Activated CD8-positive, alpha-beta T cell treated with anti-CD3 and anti-CD28 coated beads for 36 hours (primary cell): Measurements from ENCODE around the gene CLEC2L. TPM values are rescaled to one million over a fixed set of nuclear protein-coding genes. Genes with fewer than 3 reads are reported as not detected.

Source experiments
- ATAC-seq: fragments of 200-7000 bp; cut with Tn5 transposase; one replicate; pipeline ENCODE4 v1.10.0; 2021; ENCODE audit warnings: mild to moderate bottlenecking, moderate library complexity
- CTCF ChIA-PET: fragments of 350-600 bp; sonication (Branson Sonifier 250); formaldehyde crosslinking; loops from one replicate; lab custom pipeline; 2021; ENCODE audit warnings: antibody characterized with exemption; lab: Charles Lee
- POLR2A ChIA-PET: fragments of 350-600 bp; sonication (Branson Sonifier 250); formaldehyde crosslinking; loops from one replicate; lab custom pipeline; 2021; ENCODE audit warnings: antibody characterized with exemption; lab: Charles Lee
- DNase-seq: peaks from one replicate; pipeline ENCODE4 v3.0.0-alpha.2; 2020
- H3K27ac Mint-ChIP-seq: one replicate; pipeline ENCODE4 v1.8.0; 2021; ENCODE audit warnings: mild to moderate bottlenecking, mixed read lengths
- H3K27me3 Mint-ChIP-seq: one replicate; pipeline ENCODE4 v1.8.0; 2021; ENCODE audit warnings: mixed read lengths
- H3K36me3 Mint-ChIP-seq: one replicate; pipeline ENCODE4 v1.8.0; 2021; ENCODE audit warnings: low read depth, mixed read lengths
- H3K4me1 Mint-ChIP-seq: one replicate; pipeline ENCODE4 v1.8.0; 2021; ENCODE audit warnings: low read depth, mixed read lengths
- H3K4me3 Mint-ChIP-seq: one replicate; pipeline ENCODE4 v1.8.0; 2021; ENCODE audit warnings: mild to moderate bottlenecking, moderate library complexity, mixed read lengths
- H3K9me3 Mint-ChIP-seq: one replicate; pipeline ENCODE4 v1.8.0; 2021; ENCODE audit warnings: mixed read lengths
- CTCF ChIP-seq: fragments of 200-600 bp; IDR thresholded peaks from one replicate; pipeline ENCODE4 v1.8.0; 2022; ENCODE audit warnings: antibody characterized with exemption, mild to moderate bottlenecking
- intact Hi-C: fragments of 100-400 bp; cut with micrococcal nuclease; formaldehyde crosslinking; loops from one replicate; pipeline ENCODE4 v1.10.0; 2022
- total RNA-seq, 2 experiments: library from RNA; stranded (reverse); gene quantifications; one replicate each; pipeline ENCODE4 v1.2.3, GENCODE V29; 2021

Gene CLEC2L
- total RNA-seq, 2 experiments from 2014 or later = not detected

GRCh38 chr7:139490130-139490529 is 33.4 kb upstream of the CLEC2L start:
- Mint-ChIP-seq H3K9me3 (peaks cover 5% of the 10 kb centered on the region), H3K27me3 (peaks cover 2% of the 10 kb centered on the region), H3K4me1 (peaks cover 9% of the 10 kb centered on the region), H3K27ac (no peak overlapping the region), H3K36me3 (no peaks in the 10 kb centered on the region), H3K4me3 (no peak overlapping the region)
- CTCF ChIA-PET = interaction anchor here (2.1 to 4.5 kb wide), 2 partner anchors 11 to 55 kb away, joined by 5 to 22 read pairs; no protein-coding TSS in a partner anchor
- no peak for ATAC-seq
- no peak for DNase-seq
- intact Hi-C loops = no loop called here
- POLR2A ChIA-PET = no interaction called here
- no peak for TF ChIP-seq CTCF

GRCh38 chr7:139492293-139492692 is 31.2 kb upstream of the CLEC2L start:
- H3K36me3 Mint-ChIP-seq = no peaks in the 10 kb centered on the region
- peaks cover 13% of the 10 kb centered on the region for H3K4me1 Mint-ChIP-seq
- H3K27me3 Mint-ChIP-seq = no peaks in the 10 kb centered on the region
- H3K9me3 Mint-ChIP-seq = peaks cover 5% of the 10 kb centered on the region
- H3K27ac Mint-ChIP-seq = no peak overlapping the region
- ChIA-PET POLR2A (no interaction called here), CTCF (interaction anchor here (4.5 kb wide), 1 partner anchor 8 kb away, joined by 22 read pairs; no protein-coding TSS in a partner anchor)
- ATAC-seq (no peak), DNase-seq (no peak)
- intact Hi-C loops = no loop called here
- no peak for TF ChIP-seq CTCF
- H3K4me3 Mint-ChIP-seq = no peak overlapping the region

- Mint-ChIP-seq H3K4me1 (peaks cover 14% of the 10 kb centered on the region), H3K36me3 (no peaks in the 10 kb centered on the region), H3K9me3 (peaks cover 5% of the 10 kb centered on the region), H3K27me3 (peaks cover 2% of the 10 kb centered on the region), H3K27ac (peak overlapping the region; percentile 17), H3K4me3 (no peak overlapping the region)
- DNase-seq (peak; percentile 36), ATAC-seq (peak; percentile 72)
- TF ChIP-seq CTCF = no peak
- intact Hi-C loops = no loop called here
- CTCF ChIA-PET = interaction anchor here (0.8 kb wide), 1 partner anchor 507 kb away, joined by 4 read pairs; no protein-coding TSS in a partner anchor
- POLR2A ChIA-PET = no interaction called here
Observed at GRCh38 chr7:139494835-139495579, 28.5 kb upstream of the CLEC2L start.

GRCh38 chr7:139495580-139496125 is 27.8 kb upstream of the CLEC2L start:
- DNase-seq = no peak
- no peak for ATAC-seq
- CTCF ChIA-PET = interaction anchor here (0.8 kb wide), 1 partner anchor 507 kb away, joined by 4 read pairs; no protein-coding TSS in a partner anchor
- POLR2A ChIA-PET = no interaction called here
- peaks cover 2% of the 10 kb centered on the region for H3K27me3 Mint-ChIP-seq
- peaks cover 5% of the 10 kb centered on the region for H3K9me3 Mint-ChIP-seq
- TF ChIP-seq CTCF = no peak
- no peak overlapping the region for H3K4me3 Mint-ChIP-seq
- intact Hi-C loops = no loop called here
- peaks cover 15% of the 10 kb centered on the region for H3K4me1 Mint-ChIP-seq
- no peak overlapping the region for H3K27ac Mint-ChIP-seq
- no peaks in the 10 kb centered on the region for H3K36me3 Mint-ChIP-seq

- no peaks in the 10 kb centered on the region for H3K36me3 Mint-ChIP-seq
- no peak overlapping the region for H3K27ac Mint-ChIP-seq
- intact Hi-C loops = no loop called here
- H3K4me3 Mint-ChIP-seq = no peak overlapping the region
- H3K4me1 Mint-ChIP-seq = peaks cover 15% of the 10 kb centered on the region
- ChIA-PET POLR2A (no interaction called here), CTCF (no interaction called here)
- TF ChIP-seq CTCF = no peak
- DNase-seq = no peak
- peaks cover 2% of the 10 kb centered on the region for H3K27me3 Mint-ChIP-seq
- ATAC-seq = no peak
- peaks cover 5% of the 10 kb centered on the region for H3K9me3 Mint-ChIP-seq
Observed at GRCh38 chr7:139496528-139496927, 27.0 kb upstream of the CLEC2L start.
